HG03575 (cell line): ENCODE data around the gene CST8.
"Not testable (repeated sequence)": the region's sequence is repeated elsewhere in the genome, so short reads cannot be mapped to it uniquely, and the experiment has no call there.

Source experiments
- ATAC-seq: cut with Tn5 transposase; IDR thresholded peaks from one replicate; pipeline ENCODE4 v1.9.1; 2021; ENCODE audit not compliant: unreplicated experiment, insufficient number of reproducible peaks, low FRiP score; ENCODE audit errors: extremely low read depth

Gene CST8, protein sequence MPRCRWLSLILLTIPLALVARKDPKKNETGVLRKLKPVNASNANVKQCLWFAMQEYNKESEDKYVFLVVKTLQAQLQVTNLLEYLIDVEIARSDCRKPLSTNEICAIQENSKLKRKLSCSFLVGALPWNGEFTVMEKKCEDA

DNA sequence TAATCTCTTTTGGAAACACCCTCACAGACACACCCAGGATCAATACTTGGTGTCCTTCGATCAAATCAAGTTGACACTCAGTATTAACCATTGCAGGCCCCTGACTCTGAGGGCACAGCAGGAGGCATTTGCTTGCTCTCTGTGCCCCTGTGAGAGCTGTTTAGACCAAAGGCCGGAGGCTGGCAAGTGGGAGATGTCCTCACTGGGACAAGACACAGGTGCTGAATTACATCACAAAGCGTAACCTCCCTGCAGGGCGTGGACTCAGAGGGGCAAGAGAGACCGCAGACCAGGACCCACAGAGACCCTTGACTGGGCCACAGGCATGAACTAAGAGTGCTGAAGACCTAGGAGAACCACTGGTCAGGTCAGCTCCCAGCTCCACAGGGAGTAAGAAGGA is at the start of gene CST8:
Gene CST8 (plus strand): TSS at position 301 of the 400 bp plus-strand sequence. CDS start 551 bp downstream, outside the sequence.
- ATAC-seq: no peak

DNA sequence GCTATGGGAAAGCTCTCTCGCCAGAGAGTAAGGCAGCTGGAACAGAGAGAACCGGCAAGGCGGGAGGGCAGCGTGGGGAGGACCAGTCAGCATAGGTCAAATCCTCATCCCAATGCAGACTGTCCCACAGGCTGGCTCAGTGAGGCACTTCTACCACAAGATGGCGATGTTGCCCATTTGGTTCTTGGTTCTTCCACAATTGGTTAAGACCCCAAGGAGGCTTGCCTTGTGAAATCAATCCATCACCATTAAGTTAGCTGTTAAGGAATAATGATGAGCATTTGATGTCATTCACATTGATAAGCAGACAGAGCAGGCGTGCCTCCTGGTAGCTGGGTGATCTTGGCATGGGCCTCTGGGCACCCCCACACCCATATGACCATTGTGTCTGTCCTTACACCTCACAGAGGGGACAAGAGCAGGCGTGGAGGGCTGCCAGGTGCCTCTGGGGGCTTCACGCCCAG is 49.0 kb upstream of the CST8 start:
- no peak for ATAC-seq

DNA sequence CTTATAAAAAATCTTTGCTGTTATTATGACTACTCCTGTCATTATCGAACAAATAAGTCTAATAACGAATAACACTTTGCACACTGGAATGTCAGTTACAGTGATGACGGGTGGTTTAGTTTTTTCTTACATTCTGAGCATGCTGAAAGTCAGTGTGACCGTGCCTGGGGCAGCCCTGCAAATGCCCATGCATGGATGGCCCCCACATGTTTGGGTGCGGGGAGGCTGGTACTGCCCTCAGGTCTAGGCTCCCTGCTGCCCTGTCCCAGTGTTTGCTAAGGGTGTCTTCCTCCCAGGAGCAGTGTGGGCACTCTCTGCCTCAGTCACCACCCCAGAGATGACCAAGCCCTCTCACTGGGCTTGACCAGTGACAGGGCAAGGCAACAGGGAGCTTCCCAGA is 48.5 kb upstream of the CST8 start:
- ATAC-seq: no peak

DNA sequence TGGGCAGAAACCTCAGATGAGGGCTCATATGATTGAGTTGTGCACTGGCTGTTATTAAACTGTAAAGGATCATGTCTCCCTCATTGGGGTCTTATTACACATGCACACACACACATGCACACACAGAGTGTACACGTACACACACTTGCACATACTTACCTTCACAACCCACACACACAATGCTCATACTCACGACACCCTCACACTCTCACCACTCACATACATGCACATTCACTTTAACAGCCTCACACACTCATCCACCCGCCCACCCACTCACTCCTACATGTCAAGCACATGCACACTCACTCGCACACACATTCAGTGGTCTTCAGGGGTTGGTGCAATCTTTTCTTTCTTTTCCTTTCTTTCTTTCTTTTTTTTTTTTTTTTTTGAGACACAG is 46.1 kb upstream of the CST8 start:
- no peak for ATAC-seq

DNA sequence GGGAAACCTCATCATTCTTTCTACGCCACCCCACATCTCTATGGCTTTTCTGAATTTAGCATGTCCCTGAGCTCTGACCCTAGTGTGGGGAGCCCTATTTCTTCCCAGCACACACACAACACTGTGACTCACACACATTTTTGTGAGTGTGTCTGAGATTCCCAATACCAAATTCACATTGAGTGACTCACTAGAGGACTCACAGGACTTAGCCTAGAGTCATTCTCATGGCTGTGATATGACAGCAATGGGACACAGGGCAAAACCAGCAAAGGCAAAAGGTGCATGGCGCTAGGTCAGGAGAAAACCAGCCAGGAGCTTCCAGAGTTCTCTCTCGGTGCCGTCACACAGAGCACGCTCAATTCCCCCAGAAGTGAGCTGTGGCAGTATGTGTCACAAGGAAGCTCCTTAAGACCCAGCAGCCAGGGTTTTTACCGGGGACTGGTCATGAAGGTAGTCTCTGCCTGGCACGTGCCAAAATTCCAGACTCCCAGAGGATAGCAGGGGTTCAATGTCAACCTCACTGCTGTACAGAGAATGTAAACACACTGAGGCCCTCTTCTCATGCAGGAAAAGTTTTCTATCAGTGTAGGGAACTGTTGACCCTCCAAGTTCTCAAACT is 45.2 kb upstream of the CST8 start:
- no peak for ATAC-seq

DNA sequence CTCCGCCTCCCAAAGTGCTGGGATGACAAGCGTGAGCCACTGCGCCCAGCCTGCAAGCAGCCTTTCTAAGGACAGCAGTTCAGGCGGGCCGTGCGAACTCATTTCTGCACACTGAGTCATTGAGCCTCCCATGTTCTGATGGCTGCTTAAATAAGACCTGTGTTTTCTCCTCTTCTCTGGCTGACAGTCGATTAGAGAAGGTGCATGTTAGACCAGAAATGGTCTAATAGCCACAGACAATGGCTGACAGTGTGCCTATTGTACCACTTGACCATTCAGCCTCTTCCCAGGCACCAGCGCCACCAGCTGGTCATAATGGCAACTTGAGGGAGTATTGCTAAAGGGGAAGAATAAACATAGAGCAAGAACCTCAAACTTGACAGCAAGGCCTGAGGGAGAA is 44.4 kb upstream of the CST8 start:
- no peak for ATAC-seq

DNA sequence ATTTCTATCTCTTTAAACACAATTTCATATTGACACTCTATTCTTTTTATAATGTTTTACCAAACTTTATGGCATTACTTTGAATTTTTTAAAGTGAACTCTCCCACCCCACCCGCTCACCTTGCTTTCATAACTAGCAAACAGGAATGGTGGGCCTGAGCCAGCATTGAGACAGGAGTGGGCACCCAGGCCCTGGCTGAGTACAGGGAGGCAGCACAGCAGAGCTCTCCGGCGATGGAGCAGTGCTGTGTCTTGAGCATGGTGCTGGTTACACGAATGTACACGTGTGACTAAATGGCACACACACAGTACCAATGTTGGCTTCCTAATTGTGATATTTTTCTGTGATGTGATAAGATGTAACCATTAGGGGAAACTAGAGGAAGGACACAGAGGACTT is 42.8 kb upstream of the CST8 start:
- ATAC-seq: no peak

DNA sequence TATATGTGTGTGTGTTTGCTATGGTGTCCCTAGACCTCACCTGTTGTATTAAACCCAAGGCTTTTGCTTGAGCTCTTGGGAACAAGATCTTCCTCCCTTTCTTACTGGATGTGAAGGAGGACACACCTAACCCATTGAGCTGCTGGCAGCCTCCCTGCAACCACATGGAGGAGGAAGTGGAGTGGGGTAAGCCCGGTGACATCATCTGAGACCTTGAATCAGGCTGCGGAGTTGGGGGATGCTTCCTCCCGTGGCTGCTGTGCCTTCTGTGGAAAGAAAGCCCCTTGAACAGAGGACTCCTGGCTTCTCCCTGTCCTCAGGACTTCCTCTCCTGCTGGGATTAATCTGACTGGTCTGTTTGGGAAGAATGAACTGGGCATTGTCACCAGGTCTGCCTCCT is 41.5 kb upstream of the CST8 start:
- no peak for ATAC-seq

DNA sequence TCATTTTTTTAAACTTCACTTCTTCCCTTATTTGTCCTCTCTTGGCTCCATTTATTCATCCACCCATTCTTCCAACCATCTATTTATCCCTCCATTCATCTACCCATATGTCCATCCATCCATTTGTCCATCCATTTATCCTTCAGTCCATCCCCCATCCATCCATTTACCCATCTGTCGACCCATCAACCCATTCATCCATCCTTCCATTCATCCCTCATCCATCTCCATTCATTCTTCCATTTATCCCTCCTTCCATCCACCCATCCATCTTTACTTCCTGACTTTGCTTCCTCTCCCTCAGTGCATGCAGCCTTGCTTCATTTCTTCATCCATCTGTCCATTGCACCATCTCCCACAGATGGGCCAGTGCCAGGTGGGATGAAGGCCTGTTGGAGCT is 40.0 kb upstream of the CST8 start:
- ATAC-seq: no peak

DNA sequence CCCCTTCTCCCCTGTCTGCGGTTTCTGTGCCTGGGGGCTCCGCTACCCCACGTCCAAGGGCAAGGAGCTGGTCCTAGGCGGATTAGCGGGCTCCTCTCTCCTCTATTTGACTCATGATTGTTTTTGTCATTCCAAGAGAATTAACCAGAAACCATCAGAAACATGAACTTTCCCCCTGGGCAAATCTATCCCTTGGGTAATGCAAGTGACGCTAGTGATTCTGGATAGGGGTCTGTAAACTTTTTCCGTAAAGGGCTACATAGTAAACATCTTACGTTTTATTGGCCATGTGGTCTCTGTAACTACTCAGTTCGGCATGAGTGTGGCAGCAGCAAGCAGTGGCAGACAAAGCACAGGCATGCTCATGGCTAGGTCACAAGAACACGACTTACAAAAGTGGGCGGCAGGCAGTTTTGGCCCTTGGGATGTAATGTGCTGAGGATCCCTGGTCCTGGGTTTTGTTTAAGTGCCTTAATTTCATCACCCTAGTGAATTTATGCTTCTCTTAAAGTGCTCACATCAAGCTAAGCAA is 38.9 kb upstream of the CST8 start:
- ATAC-seq: no peak

DNA sequence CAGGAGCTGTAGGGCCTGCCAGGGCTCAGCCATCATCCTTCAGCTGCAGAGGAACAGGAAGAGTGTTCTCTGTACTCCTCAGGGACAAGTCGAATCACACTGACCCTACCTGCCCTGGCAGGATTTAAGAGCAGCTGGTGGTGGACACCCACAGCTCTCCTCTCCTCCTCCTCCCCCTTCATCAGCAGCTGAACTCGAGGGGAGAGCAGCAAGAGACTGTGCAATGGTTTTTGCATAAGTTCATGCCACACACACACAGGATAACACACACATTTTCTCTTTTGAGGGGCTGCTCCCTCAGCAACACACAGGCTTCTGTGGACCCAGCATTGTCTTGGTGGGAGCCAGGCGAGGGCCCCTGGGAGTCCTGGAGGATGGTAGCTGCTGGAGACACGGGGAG is 38.1 kb upstream of the CST8 start, which contains the start of gene CST11:
Gene CST11 (minus strand): TSS at position 101 of the 400 bp plus-strand sequence. CDS start 65 bp downstream, at position 36.
- ATAC-seq: no peak

DNA sequence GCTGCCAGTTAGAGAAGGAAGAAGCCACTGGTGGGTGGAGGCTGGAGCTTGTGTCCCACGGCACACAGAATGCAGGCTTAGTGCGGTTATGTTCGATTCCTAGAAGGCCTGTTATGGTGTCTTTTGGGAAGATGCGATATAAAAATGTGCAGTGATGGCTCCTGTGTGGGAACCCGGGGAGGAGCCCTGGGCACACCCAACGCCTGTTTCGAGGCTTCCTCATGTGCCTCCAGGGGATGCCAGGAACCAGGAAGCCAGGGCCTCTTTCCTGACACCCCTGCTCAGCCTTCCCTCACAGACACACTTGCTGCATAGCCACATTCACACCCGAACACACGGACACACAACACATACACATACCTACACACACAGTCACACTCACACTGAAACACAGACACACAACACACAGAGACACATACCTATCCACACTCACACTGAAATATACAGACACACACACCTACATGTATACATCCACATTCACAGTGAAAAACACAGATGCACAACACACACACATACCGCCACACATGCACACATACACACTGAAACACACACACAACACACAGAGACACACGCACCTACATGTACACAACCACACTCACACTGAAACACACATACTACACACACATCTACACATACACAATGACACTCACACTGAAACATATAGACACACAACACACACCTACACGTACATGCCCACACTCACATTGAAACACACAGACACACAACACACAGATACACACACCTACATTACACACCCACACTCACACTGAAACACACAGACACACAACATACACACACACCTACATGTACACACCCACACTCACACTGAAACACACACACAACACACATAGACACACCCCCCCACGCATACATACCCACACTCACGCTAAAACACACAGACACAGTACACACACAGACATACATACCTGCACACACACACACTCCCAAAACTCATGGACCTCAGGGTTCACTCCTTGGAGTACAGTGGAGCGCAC is 37.1 kb upstream of the CST8 start:
- no peak for ATAC-seq

DNA sequence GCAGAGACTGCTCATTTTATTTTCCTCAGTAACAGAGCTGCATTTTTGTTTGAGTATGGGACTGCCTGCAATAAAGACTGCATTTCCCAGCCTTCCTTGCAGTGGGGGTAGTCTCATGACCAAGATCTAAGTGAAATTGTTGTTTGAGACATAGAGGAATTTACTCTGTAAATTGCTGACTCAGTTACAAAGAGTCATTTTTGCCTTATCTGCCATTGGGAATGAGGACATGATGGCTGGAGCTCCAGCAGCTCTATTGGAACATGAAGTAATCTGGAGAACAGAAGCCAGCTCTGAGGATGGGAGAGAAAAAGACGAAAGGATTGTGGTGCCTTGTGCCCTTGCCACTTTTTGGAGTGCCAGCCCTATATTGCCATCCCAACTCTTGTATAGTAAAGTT is 36.1 kb upstream of the CST8 start:
- ATAC-seq: no peak

DNA sequence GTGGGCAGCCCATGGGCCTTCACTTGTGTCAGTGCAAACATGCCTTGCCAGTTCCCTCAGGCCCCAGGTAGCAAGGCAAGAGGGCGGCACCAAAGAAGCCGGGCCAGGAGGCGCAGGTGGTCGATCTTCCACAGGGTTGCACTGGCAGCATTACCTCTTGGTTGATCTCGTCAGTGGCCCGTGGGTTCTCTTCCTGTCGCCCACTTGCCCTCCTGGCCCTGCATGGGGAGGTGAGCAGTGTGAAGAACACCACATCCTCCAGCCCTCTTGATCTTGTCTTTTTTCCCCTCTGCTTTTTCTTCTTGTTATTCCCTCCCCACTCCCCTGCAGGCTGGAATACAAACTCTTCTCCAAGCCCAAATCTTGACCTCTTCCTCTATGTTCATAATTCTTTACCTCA is 35.3 kb upstream of the CST8 start:
- ATAC-seq: no peak

DNA sequence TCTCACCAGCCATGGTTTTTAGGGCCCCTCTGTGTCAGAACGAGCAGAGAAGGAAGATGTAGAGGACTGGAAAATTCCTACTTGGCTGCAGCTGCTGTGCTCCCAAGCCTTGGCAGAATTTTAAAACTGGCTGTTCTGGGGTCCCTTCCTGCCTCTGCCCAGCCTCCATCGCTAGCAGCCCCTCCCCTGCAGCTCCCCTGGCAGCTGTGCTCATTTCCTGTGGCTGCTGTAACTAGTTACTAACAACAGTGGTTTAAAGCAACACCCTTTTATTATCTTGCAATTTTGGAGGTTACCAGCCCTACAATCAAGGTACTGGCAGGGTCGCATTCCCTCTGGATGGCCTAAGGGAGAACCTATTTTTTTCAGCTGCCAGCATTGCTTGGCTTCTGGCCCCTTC is 34.5 kb upstream of the CST8 start:
- ATAC-seq: no peak

DNA sequence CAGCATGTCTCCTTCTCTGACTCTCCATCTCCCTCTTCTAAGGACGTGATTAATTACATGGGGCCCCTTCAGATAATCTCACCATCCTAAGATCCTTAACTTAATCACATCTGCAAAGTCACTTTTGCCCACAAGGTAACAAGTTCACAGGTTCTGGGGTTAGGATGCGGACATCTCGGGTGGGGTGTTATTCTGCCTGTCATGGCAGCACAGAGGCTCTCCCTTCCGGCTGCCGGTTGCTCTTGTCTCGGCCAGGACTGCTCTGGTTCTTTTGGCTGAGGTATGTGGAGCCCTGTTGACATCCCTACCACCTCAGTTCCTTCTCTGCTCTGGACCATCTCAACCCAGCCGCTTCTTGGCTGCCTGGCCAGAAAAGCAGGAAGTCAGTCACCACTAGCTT is 34.0 kb upstream of the CST8 start:
- no peak for ATAC-seq

DNA sequence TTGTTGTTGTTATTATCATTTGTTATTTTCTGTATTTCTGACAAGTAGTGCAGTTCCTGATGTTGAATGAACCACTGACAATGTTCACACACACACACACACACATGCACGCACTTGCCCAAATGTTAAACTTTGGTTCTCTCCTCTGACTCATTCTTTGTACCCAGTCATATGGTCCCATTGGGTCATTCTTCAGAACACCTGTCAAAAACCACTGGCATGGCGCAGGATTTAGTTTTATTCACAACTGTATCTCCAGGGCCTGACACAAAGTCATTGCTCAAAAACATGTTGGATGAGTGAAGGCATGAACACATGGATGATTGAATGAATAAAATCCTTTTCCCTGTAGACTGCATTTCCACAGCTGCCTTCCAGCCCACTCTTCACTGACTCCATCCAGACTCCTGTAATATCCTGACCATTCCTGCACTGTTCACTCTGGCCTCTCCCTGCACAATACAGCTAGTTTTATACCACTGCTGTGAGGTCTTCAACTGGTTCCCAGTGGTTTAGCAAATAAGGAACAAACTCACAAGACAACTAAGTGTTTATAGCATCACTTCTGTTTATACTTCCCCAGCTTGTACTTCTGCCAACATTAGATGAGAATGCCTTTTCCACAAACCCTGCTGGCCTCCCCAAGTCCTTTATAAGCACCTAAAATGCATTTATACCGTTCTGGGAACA is 31.3 kb upstream of the CST8 start:
- ATAC-seq: no peak

DNA sequence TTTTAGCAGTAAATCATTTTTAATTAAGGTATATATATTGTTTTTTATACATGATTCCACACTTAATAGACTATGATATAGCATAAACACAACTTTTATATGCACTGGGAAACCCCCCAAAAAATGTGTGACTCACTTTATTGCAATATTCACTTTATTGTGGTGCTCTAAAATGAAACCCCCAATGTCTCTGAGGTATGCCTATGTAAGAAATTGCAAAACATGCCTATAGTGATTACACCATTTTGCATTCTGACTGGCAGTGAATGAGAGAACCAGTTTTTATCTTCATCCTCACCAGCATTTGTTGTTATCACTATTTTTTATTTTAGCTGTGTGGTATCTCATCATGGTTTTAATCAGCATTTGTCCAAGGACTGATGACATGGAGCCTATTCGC is 29.7 kb upstream of the CST8 start:
- ATAC-seq: no peak

DNA sequence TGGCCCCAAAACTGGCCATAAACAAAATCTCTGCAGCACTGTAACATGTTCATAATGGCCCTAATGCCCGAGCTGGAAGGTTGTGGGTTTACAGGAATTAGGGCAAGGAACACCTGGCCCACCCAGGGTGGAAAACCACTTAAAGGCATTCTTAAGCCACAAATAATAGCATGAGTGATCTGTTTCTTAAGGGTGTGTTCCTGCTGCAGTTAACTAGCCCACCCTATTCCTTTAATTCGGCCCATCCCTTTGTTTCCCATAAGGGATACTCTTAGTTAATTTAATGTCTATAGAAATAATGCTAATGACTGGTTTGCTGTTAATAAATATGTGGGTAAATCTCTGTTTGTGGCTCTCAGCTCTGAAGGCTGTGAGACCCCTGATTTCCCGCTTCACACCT is 24.0 kb upstream of the CST8 start:
- ATAC-seq: not testable (repeated sequence)
